Activated naive CD4-positive, alpha-beta T cell (primary cell): Measurements from ENCODE around the gene VPS37C.
A peak's percentile ranks its signal among the peaks of the same experiment; 100 is the strongest.
"Not testable (repeated sequence)": the region's sequence is repeated elsewhere in the genome, so short reads cannot be mapped to it uniquely, and the experiment has no call there.

Source experiments
- DNase-seq, 4 experiments: peaks; one replicate each; lab custom pipeline; 2025; lab: John Stamatoyannopoulos, UW

Gene VPS37C

GRCh38 chr11:61161190-61162091, at the start of gene VPS37C:
VPS37C (minus strand) TSS chr11:61161426; CDS start chr11:61138829, 22,597 bp downstream.
- DNase-seq = peak; percentile 85 to 94 (median 87)

GRCh38 chr11:61210629-61211028, 49.4 kb upstream of the VPS37C start:
- DNase-seq = not testable (repeated sequence)

GRCh38 chr11:61207636-61208310, 46.5 kb upstream of the VPS37C start:
- DNase-seq = not testable (repeated sequence)

- DNase-seq = not testable (repeated sequence)
Observed at GRCh38 chr11:61204502-61205059, 43.4 kb upstream of the VPS37C start.

- not testable (repeated sequence) for DNase-seq
Observed at GRCh38 chr11:61203873-61204272, 42.6 kb upstream of the VPS37C start.

GRCh38 chr11:61202950-61203746, 41.9 kb upstream of the VPS37C start, which contains the start of gene PGA3:
PGA3 (plus strand) TSS chr11:61203515; CDS start chr11:61203565, 50 bp downstream.
- not testable (repeated sequence) for DNase-seq

GRCh38 chr11:61201476-61201875, 40.2 kb upstream of the VPS37C start:
- DNase-seq = no peak

- DNase-seq = no peak
Observed at GRCh38 chr11:61198948-61199523, 37.8 kb upstream of the VPS37C start.

GRCh38 chr11:61198361-61198760, 37.1 kb upstream of the VPS37C start:
- DNase-seq = no peak

- no peak for DNase-seq
Observed at GRCh38 chr11:61195719-61196118, 34.5 kb upstream of the VPS37C start.

- no peak for DNase-seq
Observed at GRCh38 chr11:61194981-61195695, 33.9 kb upstream of the VPS37C start.

GRCh38 chr11:61194169-61194671, 33.0 kb upstream of the VPS37C start:
- DNase-seq = no peak

GRCh38 chr11:61193596-61193995, 32.4 kb upstream of the VPS37C start:
- DNase-seq = no peak

GRCh38 chr11:61189933-61190332, 28.7 kb upstream of the VPS37C start:
- no peak for DNase-seq

GRCh38 chr11:61187505-61188130, 26.4 kb upstream of the VPS37C start:
- DNase-seq = peak; percentile 29 to 70 (median 66)

- DNase-seq = no peak
Observed at GRCh38 chr11:61186504-61186903, 25.3 kb upstream of the VPS37C start.

- no peak for DNase-seq
Observed at GRCh38 chr11:61183645-61184044, 22.4 kb upstream of the VPS37C start.

GRCh38 chr11:61181489-61181888, 20.3 kb upstream of the VPS37C start:
- no peak for DNase-seq

GRCh38 chr11:61180205-61180604, 19.0 kb upstream of the VPS37C start:
- not testable (repeated sequence) for DNase-seq

- DNase-seq = no peak
Observed at GRCh38 chr11:61176446-61176845, 15.2 kb upstream of the VPS37C start.
